Adrenal gland (tissue), 5 donors: Measurements from ENCODE around the gene FGF8.
A peak's percentile ranks its signal among the peaks of the same experiment; 100 is the strongest.

ENCODE experiments used
- CTCF ChIP-seq, 6 experiments: fragments of 450-650 bp in 4 of 6; fragments of 200-600 bp in 2 of 6; sonication (generic) in 1 of 6; IDR thresholded peaks; 1 replicate in 5 of 6; 2 replicates in 1 of 6; pipeline versions ENCODE4 v1.5.1 to v1.8.0; 2016 to 2021; ENCODE audit warnings: antibody characterized with exemption in 6 of 6, mild to moderate bottlenecking in 2 of 6, moderate library complexity in 1 of 6
- POLR2A ChIP-seq, 2 donors: fragments of 450-650 bp; IDR thresholded peaks; one replicate each; pipeline ENCODE4 v1.6.1; 2017; ENCODE audit warnings: antibody characterized with exemption in 2 of 2, mild to moderate bottlenecking in 2 of 2, moderate library complexity in 1 of 2
- donor health status: DM: no; HTN: no; CAD: no.

GRCh38 chr10:101817337-101818118, 41.6 kb upstream of the FGF8 start:
- no peak for TF ChIP-seq CTCF (IDR thresholded peaks at IDR 0.05)
- TF ChIP-seq POLR2A (IDR thresholded peaks at IDR 0.05) = peak in 1 of 2 donors; percentile 21
